Chondrocyte (in vitro differentiated cells): ENCODE results near the gene CPTP. TPM values are rescaled to one million over a fixed set of nuclear protein-coding genes. Genes with fewer than 3 reads are reported as not detected.
A peak's percentile ranks its signal among the peaks of the same experiment; 100 is the strongest.

Experiments
- DNase-seq: peaks from one replicate; pipeline ENCODE4 v3.0.0; 2021; ENCODE audit warnings: mixed read lengths, low spot score
- H3K27ac Mint-ChIP-seq: one replicate; pipeline ENCODE4 v1.8.0; 2021; ENCODE audit warnings: mild to moderate bottlenecking, moderate library complexity, mixed read lengths; ENCODE audit not compliant: unreplicated experiment
- H3K27me3 Mint-ChIP-seq: 2 replicates; pipeline ENCODE4 v1.8.0; 2021; ENCODE audit warnings: low read depth, mixed read lengths
- H3K36me3 Mint-ChIP-seq: 2 replicates; pipeline ENCODE4 v1.8.0; 2021; ENCODE audit warnings: low read depth, mixed read lengths
- H3K4me1 Mint-ChIP-seq: 2 replicates; pipeline ENCODE4 v1.8.0; 2021; ENCODE audit warnings: low read depth, mild to moderate bottlenecking, mixed read lengths
- H3K4me3 Mint-ChIP-seq: one replicate; pipeline ENCODE4 v1.8.0; 2021; ENCODE audit warnings: mild to moderate bottlenecking, moderate library complexity, mixed read lengths; ENCODE audit not compliant: unreplicated experiment
- H3K9me3 Mint-ChIP-seq: 2 replicates; pipeline ENCODE4 v1.8.0; 2021; ENCODE audit warnings: low read depth, mixed read lengths
- total RNA-seq: library from RNA; stranded (reverse); gene quantifications from 3 replicates; pipeline ENCODE4 v1.2.1, GENCODE V29; 2021
- TF ChIP-seq, protein P1 (sequence below): fragments of 200-600 bp; sonication (generic); IDR thresholded peaks from 2 replicates; pipeline ENCODE4 v1.5.0; 2021; ENCODE audit warnings: antibody characterized with exemption, mild to moderate bottlenecking, moderate library complexity

CPTP gene
- total RNA-seq, 1 donor from 2014 or later = 23.1 TPM

DNA sequence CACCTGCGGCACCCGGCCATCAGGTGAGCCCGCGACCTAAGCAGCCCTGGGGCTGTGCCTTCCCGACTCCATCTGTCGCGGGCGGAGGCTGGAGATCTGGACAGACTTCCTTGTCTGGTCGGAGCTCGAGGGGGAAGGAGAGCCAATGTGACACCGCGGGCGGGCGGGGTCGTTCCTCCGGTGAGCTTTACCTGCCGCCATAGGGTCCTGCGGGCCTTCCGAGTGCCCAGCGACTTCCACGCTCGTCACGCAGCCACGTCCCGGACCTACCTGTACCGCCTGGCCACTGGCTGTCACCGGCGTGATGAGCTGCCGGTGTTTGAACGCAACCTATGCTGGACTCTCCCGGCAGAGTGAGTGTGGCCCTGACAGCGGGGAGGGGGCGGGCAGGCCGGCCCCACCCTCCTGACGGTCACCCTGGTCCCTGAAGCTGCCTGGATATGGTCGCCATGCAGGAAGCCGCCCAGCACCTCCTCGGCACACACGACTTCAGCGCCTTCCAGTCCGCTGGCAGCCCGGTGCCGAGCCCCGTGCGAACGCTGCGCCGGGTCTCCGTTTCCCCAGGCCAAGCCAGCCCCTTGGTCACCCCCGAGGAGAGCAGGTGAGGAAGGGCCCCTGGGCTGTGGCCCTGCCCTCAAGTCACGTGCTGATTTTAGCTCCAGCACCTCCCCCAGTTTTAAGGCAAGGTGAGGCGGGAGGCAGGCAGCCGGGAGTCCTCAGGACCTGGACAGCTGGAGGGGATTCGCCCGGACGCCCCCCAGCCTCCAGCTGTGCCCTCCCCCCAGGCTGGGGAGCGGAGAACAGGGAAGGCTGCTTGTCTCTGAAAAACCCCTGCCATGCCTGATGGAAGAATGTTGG, 15.1 kb upstream of the CPTP start:
- peaks cover 28% of the 10 kb centered on the region for H3K4me1 Mint-ChIP-seq
- peak overlapping the region; percentile 70 for H3K4me3 Mint-ChIP-seq
- no peak for DNase-seq
- peaks cover 7% of the 10 kb centered on the region for H3K36me3 Mint-ChIP-seq
- H3K27ac Mint-ChIP-seq = peak overlapping the region; percentile 36
- no peaks in the 10 kb centered on the region for H3K27me3 Mint-ChIP-seq
- no peaks in the 10 kb centered on the region for H3K9me3 Mint-ChIP-seq
- TF ChIP-seq, protein P1, sequence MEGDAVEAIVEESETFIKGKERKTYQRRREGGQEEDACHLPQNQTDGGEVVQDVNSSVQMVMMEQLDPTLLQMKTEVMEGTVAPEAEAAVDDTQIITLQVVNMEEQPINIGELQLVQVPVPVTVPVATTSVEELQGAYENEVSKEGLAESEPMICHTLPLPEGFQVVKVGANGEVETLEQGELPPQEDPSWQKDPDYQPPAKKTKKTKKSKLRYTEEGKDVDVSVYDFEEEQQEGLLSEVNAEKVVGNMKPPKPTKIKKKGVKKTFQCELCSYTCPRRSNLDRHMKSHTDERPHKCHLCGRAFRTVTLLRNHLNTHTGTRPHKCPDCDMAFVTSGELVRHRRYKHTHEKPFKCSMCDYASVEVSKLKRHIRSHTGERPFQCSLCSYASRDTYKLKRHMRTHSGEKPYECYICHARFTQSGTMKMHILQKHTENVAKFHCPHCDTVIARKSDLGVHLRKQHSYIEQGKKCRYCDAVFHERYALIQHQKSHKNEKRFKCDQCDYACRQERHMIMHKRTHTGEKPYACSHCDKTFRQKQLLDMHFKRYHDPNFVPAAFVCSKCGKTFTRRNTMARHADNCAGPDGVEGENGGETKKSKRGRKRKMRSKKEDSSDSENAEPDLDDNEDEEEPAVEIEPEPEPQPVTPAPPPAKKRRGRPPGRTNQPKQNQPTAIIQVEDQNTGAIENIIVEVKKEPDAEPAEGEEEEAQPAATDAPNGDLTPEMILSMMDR = no peak

DNA sequence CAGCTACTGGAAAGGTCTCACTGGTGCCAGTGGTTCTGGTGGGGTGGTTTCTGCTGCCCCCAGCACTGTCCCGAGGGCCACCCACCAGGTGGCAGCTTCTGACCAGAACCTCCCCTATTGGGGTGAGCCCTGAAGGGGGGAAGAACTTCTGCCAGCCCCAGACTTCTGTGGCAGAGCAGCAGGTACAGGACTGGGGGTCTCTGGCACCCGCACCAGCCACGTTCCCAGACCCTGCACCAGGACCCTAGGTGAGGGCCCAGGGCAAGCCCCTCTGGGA, 14.6 kb upstream of the CPTP start:
- Mint-ChIP-seq H3K27ac (no peak overlapping the region), H3K36me3 (peaks cover 10% of the 10 kb centered on the region), H3K27me3 (no peaks in the 10 kb centered on the region), H3K4me1 (peaks cover 22% of the 10 kb centered on the region), H3K9me3 (no peaks in the 10 kb centered on the region), H3K4me3 (peak overlapping the region; percentile 70)
- TF ChIP-seq, protein P1 = no peak
- no peak for DNase-seq

- H3K9me3 Mint-ChIP-seq = no peaks in the 10 kb centered on the region
- H3K27ac Mint-ChIP-seq = no peak overlapping the region
- H3K27me3 Mint-ChIP-seq = no peaks in the 10 kb centered on the region
- peaks cover 17% of the 10 kb centered on the region for H3K4me1 Mint-ChIP-seq
- peak overlapping the region; percentile 12 for H3K4me3 Mint-ChIP-seq
- DNase-seq = no peak
- H3K36me3 Mint-ChIP-seq = peaks cover 10% of the 10 kb centered on the region
- TF ChIP-seq, protein P1 = no peak
Measured at GRCh38 chr1:1310476-1311053, 14.0 kb upstream of the CPTP start.

GRCh38 chr1:1311107-1312104, 13.2 kb upstream of the CPTP start:
- H3K4me3 Mint-ChIP-seq = no peak overlapping the region
- no peaks in the 10 kb centered on the region for H3K9me3 Mint-ChIP-seq
- H3K36me3 Mint-ChIP-seq = peaks cover 12% of the 10 kb centered on the region
- TF ChIP-seq, protein P1 = no peak
- H3K27me3 Mint-ChIP-seq = no peaks in the 10 kb centered on the region
- no peak for DNase-seq
- H3K4me1 Mint-ChIP-seq = peaks cover 8% of the 10 kb centered on the region
- no peak overlapping the region for H3K27ac Mint-ChIP-seq
